PC-3 (cell line): Measurements from ENCODE around the gene MIOX. TPM values are rescaled to one million over a fixed set of nuclear protein-coding genes. Genes with fewer than 3 reads are reported as not detected.

ENCODE experiments used
- ATAC-seq: fragments of 200-7000 bp; cut with Tn5 transposase; 2 replicates; pipeline ENCODE4 v1.9.1; 2020; ENCODE audit warnings: mild to moderate bottlenecking, moderate library complexity
- BruUV-seq: library from RNA; stranded (reverse); fragments of 400-500 nt; replicated peaks from 2 replicates; lab custom pipeline; 2021; lab: Mats Ljungman, UMichigan
- CTCF ChIA-PET: fragments of 300-600 bp; sonication (Branson Sonifier 250); formaldehyde crosslinking; loops from one replicate; lab custom pipeline; 2022; ENCODE audit warnings: antibody characterized with exemption; lab: Charles Lee
- POLR2A ChIA-PET: fragments of 300-600 bp; sonication (Branson Sonifier 250); formaldehyde crosslinking; loops from one replicate; lab custom pipeline; 2022; ENCODE audit warnings: antibody characterized with exemption; ENCODE audit not compliant: unreplicated experiment; lab: Charles Lee
- DNase-seq: peaks from one replicate; pipeline ENCODE4 v3.0.0-alpha.2; 2015
- H2AFZ ChIP-seq: fragments of 300-600 bp; sonication (generic); 2 replicates; pipeline ENCODE4 v1.6.0; 2016; ENCODE audit warnings: antibody characterized with exemption, low read length
- H3F3A ChIP-seq: fragments of 300-600 bp; sonication (generic); one replicate; pipeline ENCODE4 v1.6.0; 2017; ENCODE audit warnings: antibody characterized with exemption, low read length, control low read depth, mild to moderate bottlenecking; ENCODE audit not compliant: unreplicated experiment
- H3K27ac ChIP-seq: fragments of 300-600 bp; sonication (generic); 2 replicates; pipeline ENCODE4 v1.5.1; 2016; ENCODE audit warnings: mild to moderate bottlenecking, low read length
- H3K27me3 ChIP-seq: fragments of 300-600 bp; sonication (generic); 2 replicates; pipeline ENCODE4 v1.6.1; 2016; ENCODE audit warnings: low read length, mixed read lengths
- H3K36me3 ChIP-seq: fragments of 300-600 bp; sonication (generic); 2 replicates; pipeline ENCODE4 v1.6.1; 2016; ENCODE audit warnings: low read depth, mixed run types, low read length, mixed read lengths
- H3K4me1 ChIP-seq: fragments of 300-600 bp; sonication (generic); 2 replicates; pipeline ENCODE4 v1.5.1; 2016; ENCODE audit warnings: low read length; ENCODE audit not compliant: insufficient read depth
- H3K4me2 ChIP-seq: fragments of 300-600 bp; sonication (generic); 2 replicates; pipeline ENCODE4 v1.6.0; 2016; ENCODE audit warnings: low read length
- H3K4me3 ChIP-seq: fragments of 300-600 bp; sonication (generic); 2 replicates; pipeline ENCODE4 v1.5.1; 2016; ENCODE audit warnings: mild to moderate bottlenecking, low read length, mixed read lengths
- H3K79me2 ChIP-seq: fragments of 300-600 bp; sonication (generic); 2 replicates; pipeline ENCODE4 v1.6.1; 2017; ENCODE audit warnings: low read length, mixed read lengths
- H3K9ac ChIP-seq: fragments of 300-600 bp; sonication (generic); 2 replicates; pipeline ENCODE4 v1.6.0; 2016; ENCODE audit warnings: mild to moderate bottlenecking, low read length
- H3K9me2 ChIP-seq: fragments of 300-600 bp; sonication (generic); replicated peaks from 2 replicates; pipeline ENCODE4 v1.6.1; 2016; ENCODE audit warnings: mixed run types, low read length, mixed read lengths
- H3K9me3 ChIP-seq: fragments of 300-600 bp; sonication (generic); 2 replicates; pipeline ENCODE4 v1.6.1; 2016; ENCODE audit warnings: low read length, mixed read lengths
- H4K20me1 ChIP-seq: fragments of 300-600 bp; sonication (generic); 2 replicates; pipeline ENCODE4 v1.6.1; 2016; ENCODE audit warnings: low read length, mixed read lengths
- CTCF ChIP-seq: fragments of 300-600 bp; sonication (generic); conservative IDR thresholded peaks from 2 replicates; pipeline ENCODE4 v1.5.1; 2017; ENCODE audit warnings: antibody characterized with exemption, low read depth, mild to moderate bottlenecking, low read length
- EZH2 ChIP-seq: fragments of 300-600 bp; sonication (generic); IDR thresholded peaks from one replicate; pipeline ENCODE4 v1.6.1; 2017; ENCODE audit warnings: antibody characterized with exemption, mild to moderate bottlenecking, low read length; ENCODE audit not compliant: unreplicated experiment
- EZH2phosphoT487 ChIP-seq: fragments of 300-600 bp; sonication (generic); IDR thresholded peaks from 2 replicates; pipeline ENCODE4 v1.6.1; 2018; ENCODE audit warnings: mild to moderate bottlenecking, antibody characterized with exemption, low read length, borderline replicate concordance
- intact Hi-C: fragments of 100-400 bp; cut with micrococcal nuclease; formaldehyde crosslinking; loops from 2 replicates; pipeline ENCODE4 v1.9.0; 2023
- total RNA-seq: library from RNA; depleted of rRNA; stranded (reverse); fragments of >200 nt; gene quantifications from 2 replicates; pipeline ENCODE4 v1.2.3, GENCODE V29; 2014

MIOX gene
- total RNA-seq, 1 experiment from 2014 or later = not detected

GRCh38 chr22:50504369-50505211 lies 17.9 kb downstream of the MIOX start:
- Histone ChIP-seq H3K9me2 (no peaks in the 10 kb centered on the region), H3K27ac (no peak overlapping the region), H3K27me3 (no peaks in the 10 kb centered on the region), H3K4me3 (no peak overlapping the region), H3F3A (no peaks in the 10 kb centered on the region), H2AFZ (no peak overlapping the region), H3K36me3 (no peaks in the 10 kb centered on the region), H3K4me2 (no peak overlapping the region), H3K9ac (no peak overlapping the region), H4K20me1 (no peaks in the 10 kb centered on the region), H3K4me1 (peaks cover 7% of the 10 kb centered on the region), H3K79me2 (peaks cover 26% of the 10 kb centered on the region), H3K9me3 (no peaks in the 10 kb centered on the region)
- intact Hi-C loops = no loop called here
- DNase-seq (no peak), ATAC-seq (no peak)
- POLR2A ChIA-PET = no interaction called here
- BruUV-seq = no TSS peak
- TF ChIP-seq EZH2 (no peak), EZH2phosphoT487 (no peak), CTCF (no peak)
- CTCF ChIA-PET = no interaction called here

- TF ChIP-seq EZH2phosphoT487 (no peak), CTCF (no peak), EZH2 (no peak)
- Histone ChIP-seq H3K9ac (no peak overlapping the region), H2AFZ (no peak overlapping the region), H3K27ac (no peak overlapping the region), H3K9me3 (no peaks in the 10 kb centered on the region), H3K9me2 (no peaks in the 10 kb centered on the region), H3K4me2 (no peak overlapping the region), H3K4me1 (peaks cover 7% of the 10 kb centered on the region), H3K36me3 (no peaks in the 10 kb centered on the region), H3K4me3 (no peak overlapping the region), H4K20me1 (no peaks in the 10 kb centered on the region), H3F3A (no peaks in the 10 kb centered on the region), H3K27me3 (no peaks in the 10 kb centered on the region), H3K79me2 (peaks cover 34% of the 10 kb centered on the region)
- ATAC-seq = no peak
- DNase-seq = no peak
- no TSS peak for BruUV-seq
- CTCF ChIA-PET = no interaction called here
- intact Hi-C loops = no loop called here
- POLR2A ChIA-PET = no interaction called here
These were observed 18.7 kb downstream of the MIOX start for GRCh38 chr22:50505276-50505775.
